CD1c-positive myeloid dendritic cell (primary cell): Measurements from ENCODE around the gene APRT.
"Not testable (repeated sequence)": the region's sequence is repeated elsewhere in the genome, so short reads cannot be mapped to it uniquely, and the experiment has no call there.

Experiments
- DNase-seq: peaks from one replicate; pipeline ENCODE4 v3.0.0-alpha.2; 2016; ENCODE audit errors: extremely low spot score

APRT gene

DNA sequence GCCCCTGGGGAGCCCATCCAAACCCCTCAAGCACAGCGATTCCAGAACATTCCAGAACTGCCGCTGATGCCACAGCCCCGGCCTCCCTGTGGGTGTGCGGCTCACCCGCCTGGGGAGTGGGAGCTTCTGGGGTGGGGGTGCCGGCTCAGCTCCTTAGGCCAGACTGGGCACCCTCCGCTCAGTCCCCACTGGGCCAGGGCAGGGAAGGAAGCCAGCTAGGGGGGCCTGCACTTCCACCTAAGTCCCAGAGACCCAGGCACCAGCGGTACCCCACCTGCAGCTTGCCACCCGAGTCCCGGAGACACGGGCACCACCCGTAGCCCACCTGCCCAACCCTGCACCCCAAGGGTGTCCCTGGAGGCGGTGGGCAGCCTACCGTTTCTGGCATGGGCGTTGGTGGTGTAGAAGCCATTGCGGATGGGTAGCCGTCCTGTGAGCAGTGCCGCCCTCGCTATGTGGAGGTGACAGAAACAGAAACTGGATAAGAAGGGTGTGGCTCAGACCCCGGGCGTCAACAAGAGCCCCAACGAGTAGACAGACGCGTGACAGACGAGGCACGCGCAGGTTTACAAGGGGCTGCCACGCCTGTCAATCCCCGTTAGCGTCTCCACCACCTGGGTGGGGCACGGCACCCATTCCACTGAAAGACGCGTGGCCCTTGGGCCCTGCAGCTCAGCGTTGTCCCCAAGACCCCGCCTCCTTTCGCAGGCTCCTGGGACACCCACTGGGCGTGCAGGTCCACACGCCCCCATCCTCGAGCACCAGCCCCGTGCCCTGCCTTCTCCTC is 30.0 kb upstream of the APRT start:
- no peak for DNase-seq

DNA sequence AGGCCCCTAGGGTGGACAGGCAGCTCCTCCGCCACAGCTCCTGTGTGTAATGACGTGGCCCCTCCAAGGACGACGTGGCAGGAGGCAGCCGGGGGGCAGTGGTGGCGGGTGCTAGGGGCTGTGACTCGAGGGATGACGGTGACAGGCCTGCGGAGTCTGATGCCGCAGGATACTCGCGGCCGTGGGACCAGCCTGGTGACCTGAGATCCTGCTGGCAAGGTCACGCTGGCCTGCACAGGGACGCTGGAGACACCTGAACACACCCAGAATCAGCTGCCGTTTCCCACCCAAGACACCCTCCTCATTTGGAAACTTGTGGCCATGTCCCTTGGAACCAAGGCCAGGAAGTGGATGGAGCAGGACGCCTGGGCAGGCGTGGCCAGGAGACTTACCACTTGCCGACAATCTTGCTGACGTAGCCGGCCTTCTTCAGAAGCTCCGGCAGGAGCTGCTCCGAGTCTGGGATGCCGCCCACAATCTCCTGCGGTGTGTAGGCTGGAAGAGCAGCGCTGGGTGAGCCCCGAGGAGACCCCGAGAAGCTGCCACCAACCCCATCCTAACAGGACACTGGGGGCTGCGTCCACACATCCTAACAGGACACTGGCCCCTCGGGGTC is 29.0 kb upstream of the APRT start:
- DNase-seq = no peak

DNA sequence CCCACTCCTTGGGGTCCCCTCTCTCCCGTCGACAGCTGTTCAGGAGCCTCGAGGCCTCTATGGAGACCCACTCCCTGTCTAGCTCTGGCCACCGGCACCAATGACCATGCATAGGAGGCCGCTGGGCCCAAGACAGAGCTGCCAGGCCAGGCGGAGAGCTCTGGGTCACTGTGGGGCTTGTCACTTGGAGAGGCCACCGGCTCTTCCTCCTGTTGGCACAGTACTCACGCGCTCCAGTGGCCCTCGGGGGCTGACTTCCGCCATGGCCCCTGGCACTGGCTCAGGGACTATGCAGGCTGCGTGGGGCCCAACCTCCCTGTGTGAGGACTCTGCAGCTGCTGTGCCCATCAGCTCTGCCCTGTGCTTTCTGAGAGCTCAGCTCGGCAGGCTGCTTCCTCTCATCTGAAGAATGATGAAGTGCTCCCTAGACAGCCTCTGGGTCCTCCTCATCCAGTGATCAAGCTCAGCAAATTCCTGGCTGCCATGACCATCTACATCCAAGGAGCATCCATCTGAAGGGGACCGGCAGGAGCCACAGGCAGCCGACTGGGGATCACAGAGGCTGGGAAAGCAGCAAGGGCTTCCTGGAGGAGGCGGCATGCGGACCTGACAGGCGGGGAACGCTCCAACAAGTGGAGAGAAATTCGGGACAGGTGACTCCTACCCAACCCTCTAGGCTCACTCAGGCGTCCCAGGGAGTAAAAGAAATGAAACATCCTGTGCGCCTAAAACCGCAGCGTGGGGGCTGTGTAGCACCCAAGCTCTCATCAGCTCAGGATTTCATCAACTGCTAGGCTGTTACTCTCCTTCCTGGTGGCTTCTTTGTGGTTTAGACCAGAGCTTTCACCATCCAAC is 28.2 kb upstream of the APRT start:
- DNase-seq = peak; percentile 18

DNA sequence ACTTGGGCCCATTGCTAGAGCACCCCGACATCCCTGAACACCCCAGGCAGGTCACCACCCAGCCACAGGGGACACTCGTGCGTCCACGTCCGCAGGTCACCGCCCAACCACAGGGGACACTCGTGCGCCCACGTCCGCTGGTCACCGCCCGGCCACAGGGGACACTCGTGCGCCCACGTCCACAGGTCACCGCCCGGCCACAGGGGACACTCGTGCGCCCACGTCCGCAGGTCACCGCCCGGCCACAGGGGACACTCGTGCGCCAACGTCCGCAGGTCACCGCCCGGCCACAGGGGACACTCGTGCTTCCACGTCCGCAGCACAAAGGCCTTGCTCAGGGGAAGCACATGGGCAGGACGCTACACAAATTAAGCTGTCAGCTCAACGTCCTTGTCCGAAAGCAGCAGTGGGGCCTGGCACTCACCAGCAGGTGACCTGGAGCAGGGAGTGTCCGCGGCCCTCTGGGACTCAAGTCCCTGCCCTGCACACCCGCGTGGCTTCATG is 27.4 kb upstream of the APRT start:
- DNase-seq = no peak

DNA sequence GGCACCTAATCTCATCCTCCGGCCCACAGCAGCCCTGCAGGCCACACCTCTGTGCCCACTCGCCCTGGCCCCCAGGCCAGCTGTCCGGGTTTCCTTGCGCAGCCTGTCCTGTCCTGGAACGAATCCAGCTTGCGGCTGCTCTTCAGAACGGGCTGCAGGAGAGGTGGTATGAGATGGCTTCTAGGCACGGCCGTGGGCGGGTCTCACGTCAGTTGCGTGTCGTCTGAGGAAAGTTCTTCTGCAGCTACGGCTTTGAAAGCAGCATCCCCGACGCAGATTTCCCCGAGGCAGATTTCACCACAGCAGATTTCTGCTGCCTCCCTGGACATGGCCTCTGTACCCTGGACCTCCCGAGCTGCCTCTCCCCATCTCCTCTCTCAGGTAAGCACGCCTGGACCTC is 26.8 kb upstream of the APRT start:
- no peak for DNase-seq

DNA sequence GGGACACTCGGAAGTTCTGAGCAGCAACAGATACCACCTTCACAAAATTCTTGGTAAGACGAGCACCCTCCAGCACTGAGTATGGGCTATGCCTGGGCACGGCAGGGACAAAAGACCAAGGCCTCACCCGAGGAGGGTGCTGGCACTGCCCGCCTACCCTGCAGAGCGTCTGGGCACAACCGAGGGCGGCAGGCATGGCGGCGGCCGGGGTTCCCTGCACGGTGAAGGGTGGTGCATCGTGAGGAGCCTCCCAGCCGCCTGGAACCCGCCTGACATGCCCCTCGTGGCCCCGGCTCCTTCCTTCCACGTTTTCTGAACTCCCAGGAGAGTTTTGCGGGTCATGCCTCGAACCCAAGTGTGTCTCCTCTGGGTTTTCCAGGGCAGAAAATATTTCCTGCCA is 26.1 kb upstream of the APRT start:
- DNase-seq = no peak

DNA sequence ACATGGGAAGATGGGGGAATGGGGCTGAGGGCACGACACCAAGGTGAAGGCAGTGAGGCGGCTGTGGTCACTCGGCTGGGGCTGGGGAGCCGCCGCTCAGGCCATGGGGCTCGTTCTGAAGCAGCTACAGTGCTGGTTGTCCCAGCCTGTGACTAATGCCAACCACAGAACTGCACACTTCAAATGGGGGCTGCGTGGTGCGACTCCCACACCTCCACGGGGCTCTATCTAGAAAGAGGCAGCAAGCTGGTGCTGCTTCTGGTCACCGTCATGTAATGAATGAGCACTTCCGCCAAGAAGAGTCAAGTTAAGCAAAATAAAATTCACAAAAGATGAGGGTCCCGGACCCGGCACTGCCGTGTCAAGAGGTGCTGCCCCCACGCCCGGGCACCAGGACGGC is 25.1 kb upstream of the APRT start:
- no peak for DNase-seq

DNA sequence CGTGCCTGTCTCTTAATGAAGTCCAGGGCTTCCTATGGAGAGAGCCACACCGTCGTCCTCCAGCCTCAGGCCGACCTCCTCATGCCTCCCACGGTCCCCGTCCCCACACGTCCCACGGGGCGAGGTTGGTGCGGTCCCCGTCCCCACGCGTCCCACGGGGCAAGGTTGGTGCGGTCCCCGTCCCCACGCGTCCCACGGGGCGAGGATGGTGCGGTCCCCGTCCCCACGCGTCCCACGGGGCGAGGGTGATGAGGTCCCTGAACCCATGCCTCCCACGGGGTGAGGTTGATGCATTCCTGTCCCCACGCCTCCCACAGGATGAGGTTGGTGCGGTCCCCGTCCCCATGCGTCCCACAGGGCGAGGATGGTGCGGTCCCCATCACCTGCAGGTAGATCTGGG is 24.1 kb upstream of the APRT start:
- DNase-seq = no peak

DNA sequence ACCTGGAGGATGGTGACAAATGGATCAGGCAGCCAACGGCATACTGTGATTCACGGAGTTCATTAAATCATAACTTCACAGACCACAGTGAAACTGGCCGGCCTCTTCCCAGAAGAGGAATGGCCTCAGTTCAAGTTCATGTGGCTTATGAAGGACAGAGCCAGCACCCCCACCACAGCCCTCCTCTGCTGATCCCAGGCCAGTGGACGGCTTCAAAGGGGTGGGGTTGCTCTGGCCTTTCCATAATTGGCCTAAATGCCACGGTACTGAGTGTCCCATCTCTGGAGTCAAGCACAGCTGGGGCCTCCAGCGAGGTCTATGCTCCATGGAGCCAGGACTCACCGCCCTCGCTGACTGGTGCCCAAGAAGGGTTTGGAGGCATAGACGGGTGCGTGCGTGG is 23.7 kb upstream of the APRT start:
- no peak for DNase-seq

DNA sequence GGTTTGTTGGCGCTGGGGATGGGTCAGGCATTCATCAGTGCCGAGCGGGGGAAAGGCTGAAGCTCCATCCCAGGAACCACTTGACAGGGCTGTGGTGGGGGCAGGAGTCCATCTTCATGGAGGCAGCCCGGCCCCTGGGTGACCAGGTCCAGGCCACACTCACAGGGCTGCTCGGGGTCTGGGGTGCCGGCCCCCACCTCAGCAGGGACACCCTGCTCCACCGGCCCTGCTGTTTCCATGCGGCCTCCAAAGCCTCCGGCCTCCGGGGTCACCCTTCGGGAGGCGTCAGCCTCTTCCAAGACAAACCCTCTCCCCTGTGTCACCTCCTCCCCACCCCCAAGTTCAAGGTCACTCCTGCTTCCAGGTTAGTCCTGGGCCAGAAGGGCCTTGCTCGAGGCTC is 22.9 kb upstream of the APRT start:
- DNase-seq = no peak

DNA sequence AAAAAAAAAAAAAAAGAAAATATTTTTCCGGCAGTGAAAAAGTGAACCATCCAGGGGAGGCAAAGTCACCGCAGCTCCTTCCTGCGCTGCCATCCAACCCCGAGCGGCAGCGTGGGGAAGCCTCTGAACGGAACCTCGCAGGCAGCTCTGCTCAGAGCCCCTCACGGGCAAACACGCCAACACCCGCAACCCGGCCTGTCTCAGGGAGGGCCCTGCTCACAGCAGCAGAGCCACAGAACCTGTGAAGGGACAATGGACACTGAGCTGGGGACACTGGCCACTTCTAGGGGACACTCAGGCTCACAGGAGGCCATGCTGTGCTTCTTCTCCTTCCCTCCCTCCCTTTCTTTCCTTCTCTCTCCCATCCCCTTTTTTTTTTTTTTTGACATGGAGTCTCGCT is 21.4 kb upstream of the APRT start:
- no peak for DNase-seq

DNA sequence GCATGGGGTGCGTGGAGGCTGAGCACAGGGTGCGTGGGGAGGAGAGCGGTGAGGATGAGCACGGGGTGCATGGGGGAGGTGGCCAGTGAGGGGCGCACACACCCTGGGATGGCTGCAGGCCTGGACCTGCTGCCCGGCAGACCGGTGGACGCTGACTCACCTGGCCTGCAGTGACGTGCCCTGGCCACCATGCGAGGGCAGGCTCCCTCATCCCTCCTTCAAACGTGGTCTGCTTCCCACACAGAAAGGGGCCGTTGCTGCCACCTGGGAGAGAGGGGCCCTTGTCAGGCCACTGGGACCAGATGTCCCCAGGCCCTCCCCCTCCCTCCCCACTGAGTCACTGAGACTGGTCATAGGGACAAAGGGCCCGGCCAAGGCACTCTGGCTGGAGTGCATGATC is 20.1 kb upstream of the APRT start:
- no peak for DNase-seq

DNA sequence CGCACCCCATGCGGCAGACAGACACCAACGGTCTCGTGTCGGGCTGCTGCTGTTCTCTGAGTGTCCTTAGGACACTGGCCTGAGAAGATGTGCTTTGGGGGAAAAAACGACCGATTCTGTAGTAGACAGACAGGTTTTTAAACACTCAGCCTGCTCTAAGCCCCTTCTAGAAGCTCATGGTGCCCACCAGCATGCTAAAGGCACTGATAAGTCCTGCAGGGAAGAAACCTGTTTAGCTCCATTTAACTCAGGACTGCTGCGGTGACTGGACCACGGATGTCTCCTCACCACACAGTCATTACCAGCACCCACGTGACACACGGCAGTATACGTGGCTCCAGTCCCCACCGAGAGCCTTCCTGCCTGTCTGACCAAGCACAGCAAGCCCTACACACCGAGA is 19.1 kb upstream of the APRT start:
- no peak for DNase-seq

DNA sequence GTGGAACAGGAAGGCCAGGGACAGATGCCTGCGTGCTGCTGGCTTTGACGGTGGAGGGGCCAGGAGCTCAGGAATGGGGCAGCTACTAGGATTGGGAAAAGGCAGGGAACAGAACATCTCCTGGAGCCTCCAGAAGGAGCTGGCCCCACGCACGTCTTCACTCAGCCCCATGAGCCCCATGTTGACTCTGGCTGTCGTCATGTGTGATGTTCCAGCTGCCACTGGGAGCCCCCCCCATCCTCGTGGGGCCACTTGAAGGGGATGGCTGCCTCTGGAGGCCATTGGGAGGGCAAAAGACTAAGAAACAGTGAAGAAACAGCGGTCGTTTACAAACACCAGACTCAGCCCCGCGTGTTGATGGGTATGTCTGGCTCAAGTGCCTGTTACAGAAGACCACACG is 18.5 kb upstream of the APRT start:
- no peak for DNase-seq

DNA sequence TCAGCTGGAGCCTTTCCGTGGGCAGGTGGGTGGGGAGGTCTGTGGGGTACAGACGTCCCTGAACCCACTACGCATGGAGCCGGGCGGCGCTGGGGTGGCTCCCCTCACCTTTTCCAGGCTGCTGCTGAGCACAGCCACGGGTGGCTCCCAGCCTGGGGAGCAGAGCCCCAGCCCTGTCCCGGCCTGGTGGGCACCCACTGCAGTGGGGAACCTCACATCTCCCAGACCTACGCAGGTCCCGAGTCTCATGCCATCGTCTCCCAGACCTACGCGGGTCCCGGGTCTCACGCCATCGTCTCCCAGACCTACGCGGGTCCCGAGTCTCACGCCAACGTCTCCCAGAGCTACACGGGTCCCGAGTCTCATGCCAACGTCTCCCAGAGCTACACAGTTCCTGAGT is 17.0 kb upstream of the APRT start:
- no peak for DNase-seq

DNA sequence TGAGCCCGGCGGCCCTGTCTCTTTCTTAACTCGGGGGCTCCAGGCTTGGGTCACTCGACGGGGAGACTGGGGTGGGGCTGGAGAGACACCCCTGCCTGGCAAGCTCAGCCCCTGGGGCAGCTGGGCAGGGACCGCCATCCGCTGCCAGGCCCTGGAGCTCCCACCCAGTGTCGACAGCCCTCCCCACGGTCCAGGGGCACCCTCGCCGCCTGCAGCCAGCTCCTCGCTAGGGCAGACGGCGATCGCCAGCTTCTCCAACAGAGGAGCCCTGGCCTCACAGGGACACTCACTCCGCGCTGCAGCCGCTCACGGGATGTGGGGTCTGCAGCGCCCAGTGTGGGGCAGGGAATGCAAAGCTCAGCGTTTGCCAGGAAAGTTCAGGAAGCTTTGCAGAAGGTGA is 16.0 kb upstream of the APRT start:
- DNase-seq = no peak

DNA sequence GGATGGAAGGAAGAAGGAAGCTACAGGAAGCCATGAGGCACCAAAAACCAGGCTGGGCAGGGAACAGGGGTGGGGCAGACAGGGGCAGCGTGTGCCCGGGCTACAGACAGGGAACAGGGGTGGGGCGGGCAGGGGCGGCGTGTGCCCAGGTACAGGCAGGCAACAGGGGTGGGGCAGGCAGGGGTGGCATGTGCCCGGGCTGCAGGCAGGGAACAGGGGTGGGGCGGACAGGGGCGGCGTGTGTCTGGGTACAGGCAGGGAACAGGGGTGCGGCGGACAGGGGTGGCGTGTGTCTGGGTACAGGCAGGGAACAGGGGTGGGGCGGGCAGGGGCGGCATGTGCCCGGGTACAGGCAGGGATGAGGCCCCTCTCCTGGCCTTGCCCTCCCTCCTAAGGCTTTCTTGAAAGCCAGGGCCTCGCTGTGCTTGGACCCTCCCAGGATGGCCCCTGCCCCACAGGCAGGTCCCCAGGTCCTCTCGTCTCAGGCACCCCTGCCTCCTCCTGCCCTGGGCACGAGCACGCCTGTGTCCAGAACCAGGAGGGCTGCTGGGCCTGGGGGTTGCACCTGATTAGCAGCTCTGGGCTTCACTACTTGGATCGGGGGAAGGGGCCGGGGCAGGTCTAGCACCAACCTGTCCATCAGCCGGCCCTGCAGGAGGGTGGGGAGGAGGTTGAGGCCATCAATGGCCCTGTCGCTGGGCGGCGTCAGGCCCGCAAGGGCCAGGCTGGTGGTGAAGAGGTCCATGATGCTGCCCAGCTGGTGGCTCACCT is 14.5 kb upstream of the APRT start:
- DNase-seq = no peak

DNA sequence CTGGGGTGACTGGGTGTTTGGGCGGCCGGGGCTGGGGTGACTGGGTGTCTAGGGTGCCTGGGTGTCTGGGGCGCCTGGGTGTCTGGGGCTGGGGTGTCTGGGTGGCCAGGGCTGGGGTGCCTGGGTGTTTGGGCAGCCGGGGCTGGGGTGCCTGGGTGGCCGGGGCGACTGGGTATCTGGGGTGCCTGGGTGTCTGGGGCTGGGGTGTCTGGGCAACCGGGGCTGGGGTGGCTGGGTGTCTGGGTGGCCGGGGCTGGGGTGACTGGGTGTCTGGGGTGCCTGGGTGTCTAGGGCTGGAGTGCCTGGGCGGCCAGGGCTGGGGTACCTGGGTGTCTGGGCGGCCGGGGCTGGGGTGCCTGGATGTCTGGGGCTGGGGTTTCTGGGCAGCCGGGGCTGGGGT is 13.4 kb upstream of the APRT start:
- DNase-seq = no peak

DNA sequence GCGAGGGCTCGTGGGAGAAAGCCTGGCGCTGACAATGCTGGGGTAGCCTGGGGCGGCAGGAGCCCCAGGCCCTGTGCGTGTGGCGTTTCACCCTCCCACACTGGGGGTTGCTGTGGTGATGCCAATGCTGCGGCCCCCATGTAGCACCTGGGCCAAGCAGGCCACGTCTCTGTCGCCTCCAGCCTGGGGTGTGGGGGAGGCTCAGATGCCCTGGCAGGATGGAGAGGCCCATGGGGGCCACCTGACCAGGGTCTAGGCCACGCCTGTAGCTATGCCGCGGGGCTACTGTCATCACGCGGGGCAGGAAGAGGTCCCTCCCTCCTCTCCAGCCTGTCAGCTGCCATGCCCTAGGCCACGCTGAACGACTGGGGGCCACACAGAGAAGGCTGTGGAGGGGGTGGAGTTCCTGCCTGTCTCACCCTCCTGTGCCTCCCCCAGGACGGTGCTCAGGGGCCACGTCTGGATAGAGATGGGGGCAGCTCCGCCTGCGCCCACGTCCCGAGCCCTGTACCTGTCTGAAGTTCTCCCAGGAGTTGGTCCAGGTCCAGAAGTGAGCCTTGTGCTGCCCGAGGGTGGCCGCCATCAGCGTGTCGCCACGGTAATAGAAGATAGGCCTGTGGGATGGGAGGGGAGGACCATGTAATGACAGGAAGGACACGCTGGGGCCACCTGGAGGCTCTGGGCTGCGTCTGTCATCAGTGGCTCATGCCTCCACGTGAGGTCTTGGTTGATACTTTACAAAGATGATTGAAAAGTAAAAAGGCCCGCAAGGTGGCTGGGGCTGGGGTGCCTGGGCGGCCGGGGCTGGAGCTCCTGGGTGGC is 12.7 kb upstream of the APRT start:
- DNase-seq = no peak

DNA sequence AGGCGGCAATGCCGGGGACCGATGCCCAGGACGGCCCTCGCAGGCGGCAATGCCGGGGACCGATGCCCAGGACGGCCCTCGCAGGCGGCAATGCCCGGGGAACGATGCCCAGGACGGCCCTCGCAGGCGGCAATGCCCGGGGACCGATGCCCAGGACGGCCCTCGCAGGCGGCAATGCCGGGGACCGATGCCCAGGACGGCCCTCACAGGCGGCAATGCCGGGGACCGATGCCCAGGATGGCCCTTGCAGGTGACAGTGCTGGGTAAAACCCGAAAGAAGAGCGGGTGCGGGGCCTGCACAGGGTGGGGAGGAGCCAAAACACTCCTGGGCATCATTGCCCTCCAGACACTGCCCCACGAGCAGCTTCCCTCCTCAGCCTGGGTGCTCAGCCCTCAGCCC is 11.9 kb upstream of the APRT start:
- DNase-seq = not testable (repeated sequence)
